BLaER1 treated with 17β-estradiol and CSF1 and Interleukin-3, amounts not matched to agents 10 nM and 100 nM (cell line): ENCODE data around the gene CRAT.
A peak's percentile ranks its signal among the peaks of the same experiment; 100 is the strongest.

Experiments used
- H3K27ac ChIP-seq, 11 experiments: shearing (Covaris generic); formaldehyde crosslinking; 2 replicates each; pipeline ENCODE4 v1.8.1; 2022
- H3K27me3 ChIP-seq, 11 experiments: shearing (Covaris generic); formaldehyde crosslinking; 2 replicates each; pipeline ENCODE4 v1.8.1; 2022
- H3K36me3 ChIP-seq, 11 experiments: shearing (Covaris generic); formaldehyde crosslinking; 2 replicates each; pipeline ENCODE4 v1.8.1; 2022
- H3K4me1 ChIP-seq, 10 experiments: shearing (Covaris generic); formaldehyde crosslinking; 2 replicates each; pipeline ENCODE4 v1.8.1; 2022
- H3K4me2 ChIP-seq, 11 experiments: shearing (Covaris generic); formaldehyde crosslinking; 2 replicates each; pipeline ENCODE4 v1.8.1; 2022
- H3K4me3 ChIP-seq, 10 experiments: shearing (Covaris generic); formaldehyde crosslinking; 2 replicates each; pipeline ENCODE4 v1.8.1; 2022
- H3K9ac ChIP-seq, 11 experiments: shearing (Covaris generic); formaldehyde crosslinking; 2 replicates each; pipeline ENCODE4 v1.8.1; 2022
- H3K9me3 ChIP-seq, 11 experiments: shearing (Covaris generic); formaldehyde crosslinking; replicated peaks in 1 of 11; 2 replicates each; pipeline ENCODE4 v1.8.1; 2022
- H4K20me1 ChIP-seq, 11 experiments: shearing (Covaris generic); formaldehyde crosslinking; 2 replicates each; pipeline ENCODE4 v1.8.1; 2022
- Cebpa-rat ChIP-seq, 11 experiments: shearing (Covaris generic); IDR thresholded peaks; 2 replicates each; pipeline ENCODE4 v1.8.1; 2022

Gene CRAT

DNA sequence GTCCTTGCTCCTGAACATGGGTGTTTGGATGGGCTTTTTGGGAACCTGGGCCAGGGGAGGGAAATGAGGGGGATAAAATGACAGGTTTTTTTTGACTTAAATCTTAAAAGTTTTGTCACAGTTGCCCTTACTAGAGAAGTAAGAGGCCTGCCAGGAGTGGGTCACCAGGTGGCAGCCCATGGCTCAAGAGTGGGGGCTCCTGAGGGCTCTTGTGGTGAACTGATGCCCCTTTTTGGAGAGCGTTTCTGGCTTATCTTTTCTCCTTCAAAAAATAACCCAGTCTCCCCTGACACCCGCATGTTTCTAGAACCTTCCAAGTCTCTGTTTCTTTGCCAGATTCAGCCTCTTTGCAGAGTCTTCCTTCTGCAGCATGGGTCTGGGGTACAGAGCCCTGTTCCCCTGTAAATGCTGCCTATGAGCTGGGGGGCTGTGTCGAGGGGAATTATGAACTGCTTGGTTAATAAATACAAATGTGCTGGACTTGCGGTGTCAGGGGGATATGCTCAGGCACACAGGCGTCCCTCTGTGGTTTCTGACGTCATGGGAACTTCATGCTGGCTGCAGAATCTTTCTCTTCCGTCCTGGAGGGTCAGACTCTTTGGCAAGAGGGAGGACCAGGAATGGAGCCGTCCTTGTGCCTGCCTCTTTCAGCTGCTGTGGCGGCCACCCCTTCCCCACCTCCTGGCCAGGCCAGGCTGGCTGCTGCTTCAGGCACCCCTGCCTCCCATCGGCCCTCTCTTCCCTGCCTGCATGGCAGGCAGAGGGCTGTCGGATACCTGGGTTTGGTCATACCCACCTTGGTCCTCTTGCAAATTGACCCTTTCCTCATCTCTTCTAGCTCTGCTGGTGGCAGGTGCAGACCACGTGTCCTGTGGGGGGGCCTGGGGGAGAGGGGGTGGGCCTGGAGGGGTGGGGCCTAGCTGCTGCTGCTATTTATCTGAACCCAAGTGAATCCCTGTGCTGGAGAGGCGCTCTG lies 30.8 kb upstream of the CRAT start:
- Histone ChIP-seq H3K27ac (peak overlapping the region; percentile 97 to 100 (median 100)), H3K9ac (peak overlapping the region; percentile 92 to 100 (median 94)), H3K27me3 (no peaks in the 10 kb centered on the region), H3K4me3 (peak overlapping the region; percentile 17 to 62 (median 52)), H3K4me2 (peak overlapping the region; percentile 92 to 99 (median 94)), H3K9me3 (no peaks in the 10 kb centered on the region), H3K36me3 (peaks cover 41 to 70% (median 53%) of the 10 kb centered on the region in 11 experiments), H3K4me1 (peaks cover 70 to 82% (median 76%) of the 10 kb centered on the region in 10 experiments), H4K20me1 (no peaks in the 10 kb centered on the region)
- no peak for TF ChIP-seq Cebpa-rat (IDR thresholded peaks at IDR 0.05)

DNA sequence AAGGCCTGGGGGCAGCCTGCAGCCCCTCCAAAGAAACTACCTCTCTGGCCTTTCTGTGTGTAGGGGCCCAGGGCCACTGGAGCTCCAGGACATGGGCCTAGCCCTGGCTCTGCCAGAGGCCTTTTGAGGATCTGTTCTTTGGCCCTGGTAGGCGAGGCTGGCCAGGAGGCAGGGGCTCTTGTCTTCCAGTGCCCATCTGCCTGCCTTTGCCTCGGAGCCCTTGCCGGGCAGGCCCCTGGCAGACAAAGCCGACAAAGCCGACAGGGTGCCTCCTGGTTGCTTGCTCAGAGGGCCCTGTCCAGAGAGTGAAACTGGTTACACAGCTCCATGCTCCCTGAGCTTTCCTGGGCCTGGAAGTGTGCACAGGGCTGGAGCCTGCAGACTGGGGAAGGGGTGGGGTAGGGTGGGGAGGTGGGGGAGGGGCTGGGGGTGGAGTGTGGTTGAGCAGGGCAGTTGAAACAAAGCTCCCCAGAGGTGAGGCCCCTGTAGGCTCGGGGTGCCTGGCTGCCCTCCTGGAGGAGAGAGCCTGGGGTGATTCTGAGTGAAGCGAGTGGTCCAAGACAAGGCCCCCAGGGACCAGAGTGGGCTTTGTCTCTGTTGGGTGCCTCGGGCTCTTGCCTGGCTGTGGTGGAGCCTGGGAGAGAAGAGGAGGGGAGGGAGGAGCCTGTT lies 29.9 kb upstream of the CRAT start:
- Histone ChIP-seq H3K27ac (peak overlapping the region; percentile 97 to 100 (median 100)), H4K20me1 (no peaks in the 10 kb centered on the region), H3K9ac (peak overlapping the region; percentile 92 to 100 (median 94)), H3K9me3 (no peaks in the 10 kb centered on the region), H3K4me1 (peaks cover 62 to 74% (median 69%) of the 10 kb centered on the region in 10 experiments), H3K4me3 (peak overlapping the region; percentile 28 to 57 (median 51)), H3K36me3 (peaks cover 42 to 70% (median 55%) of the 10 kb centered on the region in 11 experiments), H3K27me3 (no peaks in the 10 kb centered on the region), H3K4me2 (peak overlapping the region; percentile 92 to 99 (median 94))
- no peak for TF ChIP-seq Cebpa-rat (IDR thresholded peaks at IDR 0.05)

DNA sequence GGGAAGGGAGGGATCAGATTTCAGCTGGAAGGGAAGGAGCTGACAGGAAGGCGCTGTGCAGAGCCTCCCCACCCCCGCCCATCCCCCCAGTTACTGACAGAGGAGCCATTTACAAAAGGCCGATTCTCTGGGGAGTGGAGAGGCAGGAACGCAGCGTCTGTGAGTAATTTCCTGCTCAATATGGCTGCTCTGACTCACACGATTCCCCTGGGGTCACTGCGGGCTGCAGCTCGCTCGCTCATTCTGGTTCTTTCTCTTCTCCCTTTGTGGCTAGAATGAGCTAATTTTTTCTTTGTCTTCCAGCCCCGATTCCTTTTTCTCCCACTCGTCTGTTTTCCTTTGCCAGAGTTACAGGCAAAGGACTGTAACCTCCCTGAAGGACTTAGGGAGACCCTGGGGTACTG lies 29.4 kb upstream of the CRAT start:
- Histone ChIP-seq H3K9me3 (no peaks in the 10 kb centered on the region), H3K4me1 (peaks cover 56 to 69% (median 64%) of the 10 kb centered on the region in 10 experiments), H4K20me1 (no peaks in the 10 kb centered on the region), H3K4me3 (peak overlapping the region; percentile 41 to 63 (median 52)), H3K27me3 (no peaks in the 10 kb centered on the region), H3K4me2 (peak overlapping the region; percentile 92 to 99 (median 94)), H3K9ac (peak overlapping the region; percentile 92 to 100 (median 94)), H3K36me3 (peaks cover 47 to 70% (median 55%) of the 10 kb centered on the region in 11 experiments), H3K27ac (peak overlapping the region; percentile 97 to 100 (median 100))
- TF ChIP-seq Cebpa-rat (IDR thresholded peaks at IDR 0.05), result 0 out of 22 replicates have a peak, but pooled peaks of 1 of the 11 experiments have one; percentile 24

DNA sequence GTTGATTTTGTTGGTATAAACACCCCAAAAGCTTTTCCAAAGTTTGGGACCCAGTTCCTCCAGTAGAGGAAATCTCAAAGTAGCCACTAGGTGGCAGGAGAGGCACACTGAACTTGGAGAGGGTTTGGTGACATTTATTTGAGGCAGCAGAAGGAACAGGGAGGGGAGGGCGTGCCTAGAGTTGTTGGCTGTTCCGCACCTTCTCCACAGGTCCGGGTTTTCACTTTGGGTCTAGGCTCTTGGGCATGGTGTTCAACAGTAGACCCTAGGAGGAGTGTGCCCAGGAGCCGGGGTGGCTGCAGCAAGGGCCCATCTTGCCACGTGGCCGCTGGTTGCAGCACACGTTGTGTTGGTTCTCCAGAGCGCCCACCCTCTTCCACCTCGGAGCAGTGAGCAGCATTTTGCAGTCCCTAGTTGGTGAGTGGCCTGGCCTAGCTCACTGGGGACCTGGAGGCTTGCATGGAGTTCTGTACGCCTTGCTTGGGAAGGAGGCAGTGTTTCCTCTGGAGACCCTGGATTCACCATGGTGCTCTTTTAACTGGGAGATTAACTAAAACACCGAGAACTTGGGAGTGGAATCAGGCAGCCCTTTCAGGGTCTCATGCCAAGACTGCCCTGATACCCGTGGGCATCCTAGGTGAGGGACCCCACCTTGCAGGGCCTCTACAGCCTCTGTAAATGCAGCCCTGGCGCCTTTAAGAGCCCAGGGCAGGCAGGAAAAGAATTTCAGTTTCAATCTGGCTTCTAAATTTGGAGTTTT lies 28.8 kb upstream of the CRAT start:
- H3K4me1 ChIP-seq, result peaks cover 50 to 63% (median 58%) of the 10 kb centered on the region in 10 experiments

DNA sequence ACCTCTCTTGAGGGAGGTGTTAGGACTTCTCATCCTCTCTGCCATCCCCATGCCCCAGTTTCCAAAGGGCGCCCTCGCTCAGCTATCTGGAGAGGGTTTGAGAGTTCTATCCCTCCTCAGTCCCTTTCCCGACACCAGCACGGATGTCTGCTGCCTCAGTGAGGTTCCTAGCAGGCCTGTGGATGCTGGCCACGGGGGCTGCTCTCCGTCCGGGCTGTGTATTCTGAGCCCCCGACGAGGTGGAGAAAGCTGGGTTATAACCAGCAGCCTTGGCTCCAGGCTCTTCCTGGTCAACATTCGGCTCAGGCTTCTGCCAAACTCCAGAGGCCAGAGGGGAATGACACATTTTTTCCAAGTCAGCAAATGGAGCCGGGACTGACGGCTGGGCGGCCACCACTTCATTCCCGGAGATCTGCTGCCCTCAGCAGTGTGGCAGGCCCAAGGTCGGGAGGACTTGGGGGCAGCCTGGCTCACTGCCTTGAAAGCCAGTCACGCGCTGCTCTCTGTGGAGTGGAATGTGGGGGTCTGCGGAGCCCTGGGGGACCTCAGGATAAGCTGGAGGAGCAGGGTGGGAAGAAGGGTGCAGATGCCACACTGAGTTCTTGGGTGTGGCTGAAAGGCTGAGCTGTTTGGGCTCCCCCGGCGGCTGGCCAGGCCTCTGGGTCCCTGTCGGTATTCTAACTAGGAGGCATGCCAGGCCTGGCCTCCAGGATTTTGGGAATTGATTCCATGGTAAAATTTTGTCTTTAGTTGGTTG lies 28.1 kb upstream of the CRAT start:
- peaks cover 56 to 72% (median 59%) of the 10 kb centered on the region in 11 experiments for H3K36me3 ChIP-seq
- H3K4me3 ChIP-seq, result no peak overlapping the region
- H3K9me3 ChIP-seq, result no peaks in the 10 kb centered on the region
- no peaks in the 10 kb centered on the region for H3K27me3 ChIP-seq
- peaks cover 43 to 55% (median 50%) of the 10 kb centered on the region in 10 experiments for H3K4me1 ChIP-seq
- peak overlapping the region; percentile 8 to 100 (median 93); a peak in 16 of 22 replicates for H3K9ac ChIP-seq
- H3K27ac ChIP-seq, result peak overlapping the region in 10 of 11 experiments; percentile 37 to 100 (median 100); a peak in 19 of 22 replicates
- TF ChIP-seq Cebpa-rat (IDR thresholded peaks at IDR 0.05), result no peak
- peak overlapping the region; percentile 52 to 97 (median 93); a peak in 20 of 22 replicates for H3K4me2 ChIP-seq
- H4K20me1 ChIP-seq, result no peaks in the 10 kb centered on the region

More for the DNA sequence above, 28.8 kb upstream of the CRAT start:
- no peak for TF ChIP-seq Cebpa-rat (IDR thresholded peaks at IDR 0.05)
- H4K20me1 ChIP-seq, result no peaks in the 10 kb centered on the region
- H3K9ac ChIP-seq, result peak overlapping the region; percentile 92 to 100 (median 94)
- no peaks in the 10 kb centered on the region for H3K9me3 ChIP-seq
- H3K4me3 ChIP-seq, result peak overlapping the region; percentile 34 to 63 (median 51); a peak in 19 of 20 replicates
- H3K4me2 ChIP-seq, result peak overlapping the region; percentile 92 to 99 (median 94)
- no peaks in the 10 kb centered on the region for H3K27me3 ChIP-seq
- peak overlapping the region; percentile 97 to 100 (median 100); a peak in 21 of 22 replicates for H3K27ac ChIP-seq
- peaks cover 53 to 72% (median 59%) of the 10 kb centered on the region in 11 experiments for H3K36me3 ChIP-seq

DNA sequence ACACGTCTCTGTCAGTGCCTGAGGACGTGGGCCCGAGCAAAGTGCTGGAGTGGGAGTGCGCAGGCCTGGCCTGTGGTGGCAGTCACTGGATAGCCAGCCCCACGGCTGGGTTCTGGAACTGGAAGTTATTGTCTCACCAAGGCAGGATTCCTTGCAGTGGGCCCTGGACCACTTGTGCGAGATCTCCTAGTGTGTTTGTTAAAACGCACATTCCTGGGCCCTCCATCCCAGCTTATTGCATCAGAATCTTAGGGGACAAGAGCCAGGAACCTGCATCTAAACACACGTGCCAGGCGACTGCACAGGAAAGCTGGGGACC lies 27.5 kb upstream of the CRAT start:
- Histone ChIP-seq H3K27ac (peak overlapping the region in 6 of 11 experiments; percentile 37 to 100 (median 100); a peak in 8 of 22 replicates), H3K36me3 (peaks cover 58 to 72% (median 64%) of the 10 kb centered on the region in 11 experiments), H4K20me1 (peaks cover 0 to 2% (median 0%) of the 10 kb centered on the region in 11 experiments; a peak in 1 of 22 replicates), H3K4me1 (peaks cover 37 to 50% (median 45%) of the 10 kb centered on the region in 10 experiments), H3K4me2 (peak overlapping the region in 3 of 11 experiments; percentile 52 to 93 (median 93); a peak in 5 of 22 replicates), H3K9me3 (no peaks in the 10 kb centered on the region), H3K27me3 (no peaks in the 10 kb centered on the region), H3K4me3 (no peak overlapping the region), H3K9ac (peak overlapping the region in 8 of 11 experiments; percentile 8 to 100 (median 70); a peak in 8 of 22 replicates)
- no peak for TF ChIP-seq Cebpa-rat (IDR thresholded peaks at IDR 0.05)

DNA sequence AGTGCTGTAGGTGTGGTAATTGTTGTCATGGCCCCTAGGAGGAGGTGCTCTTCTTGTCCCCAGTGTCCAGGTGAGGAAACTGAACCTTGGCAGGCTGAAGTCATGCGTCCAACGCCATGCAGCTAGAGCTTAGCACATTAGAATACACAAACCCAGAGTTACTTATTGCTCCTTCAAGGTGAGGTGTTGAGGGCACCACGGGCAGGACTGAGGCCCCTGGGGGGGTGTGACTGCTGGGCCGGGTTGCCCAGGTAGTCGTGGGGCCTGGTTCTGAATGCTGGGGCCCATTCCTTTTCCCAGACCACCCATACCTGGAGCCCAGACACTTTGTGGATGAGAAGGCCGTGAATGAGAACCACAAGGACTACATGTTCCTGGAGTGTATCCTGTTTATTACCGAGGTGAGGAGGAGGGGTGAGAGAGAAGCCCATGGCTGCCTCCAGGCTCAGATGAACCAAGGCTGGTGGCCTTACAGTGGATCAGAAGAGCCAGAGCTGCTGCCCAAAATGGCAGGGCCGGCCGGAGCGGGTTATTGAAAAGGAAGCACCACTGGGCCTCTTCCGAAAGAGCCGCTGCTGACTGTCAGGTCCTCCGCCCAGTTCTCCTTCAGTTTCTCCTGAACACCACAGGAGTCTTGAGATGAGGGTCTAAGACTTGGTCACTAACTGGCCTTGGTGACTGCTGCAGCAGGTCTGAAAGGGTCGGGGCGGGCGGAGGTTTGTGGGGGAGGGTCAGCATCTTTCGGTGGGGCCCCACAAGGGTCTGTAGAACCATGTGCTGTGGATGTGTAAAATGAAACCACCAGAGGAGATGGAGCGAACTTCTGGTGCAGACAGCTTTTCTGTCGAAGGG lies 26.9 kb upstream of the CRAT start:
- Histone ChIP-seq H3K9me3 (no peaks in the 10 kb centered on the region), H3K27ac (peak overlapping the region in 4 of 11 experiments; percentile 25 to 100 (median 100); a peak in 3 of 22 replicates), H3K36me3 (peaks cover 61 to 72% (median 67%) of the 10 kb centered on the region in 11 experiments), H3K27me3 (no peaks in the 10 kb centered on the region), H4K20me1 (peaks cover 0 to 4% (median 0%) of the 10 kb centered on the region in 11 experiments; a peak in 1 of 22 replicates), H3K4me1 (peaks cover 31 to 44% (median 39%) of the 10 kb centered on the region in 10 experiments), H3K4me2 (peak overlapping the region in 2 of 11 experiments; percentile 52 to 93; a peak in 1 of 22 replicates), H3K9ac (peak overlapping the region in 6 of 11 experiments; percentile 8 to 100 (median 70); a peak in 6 of 22 replicates), H3K4me3 (no peak overlapping the region)
- TF ChIP-seq Cebpa-rat (IDR thresholded peaks at IDR 0.05), result no peak
